ENCODE measurements around the gene SH3PXD2B.

GRCh38 chr5:172399336-172399735 is 55.0 kb downstream of the SH3PXD2B start:
- TF ChIP-seq CTCF (IDR thresholded peaks at IDR 0.05) (no peak), EZH2 (IDR thresholded peaks at IDR 0.05; ENCODE audit: borderline replicate concordance, insufficient read depth, low read depth, low read length, poor library complexity, severe bottlenecking) (no peak)

Measured in B cell (primary cell).